Activated effector memory CD4-positive, alpha-beta T cell treated with Interleukin-2 at 50 U/mL for 16 hours (primary cell): ENCODE measurements around the gene PCGF1.
"Not testable (repeated sequence)": the region's sequence is repeated elsewhere in the genome, so short reads cannot be mapped to it uniquely, and the experiment has no call there.

ENCODE experiments used
- DNase-seq: peaks from one replicate; pipeline ENCODE4 v3.0.0-alpha.2; 2020

PCGF1 gene

DNA sequence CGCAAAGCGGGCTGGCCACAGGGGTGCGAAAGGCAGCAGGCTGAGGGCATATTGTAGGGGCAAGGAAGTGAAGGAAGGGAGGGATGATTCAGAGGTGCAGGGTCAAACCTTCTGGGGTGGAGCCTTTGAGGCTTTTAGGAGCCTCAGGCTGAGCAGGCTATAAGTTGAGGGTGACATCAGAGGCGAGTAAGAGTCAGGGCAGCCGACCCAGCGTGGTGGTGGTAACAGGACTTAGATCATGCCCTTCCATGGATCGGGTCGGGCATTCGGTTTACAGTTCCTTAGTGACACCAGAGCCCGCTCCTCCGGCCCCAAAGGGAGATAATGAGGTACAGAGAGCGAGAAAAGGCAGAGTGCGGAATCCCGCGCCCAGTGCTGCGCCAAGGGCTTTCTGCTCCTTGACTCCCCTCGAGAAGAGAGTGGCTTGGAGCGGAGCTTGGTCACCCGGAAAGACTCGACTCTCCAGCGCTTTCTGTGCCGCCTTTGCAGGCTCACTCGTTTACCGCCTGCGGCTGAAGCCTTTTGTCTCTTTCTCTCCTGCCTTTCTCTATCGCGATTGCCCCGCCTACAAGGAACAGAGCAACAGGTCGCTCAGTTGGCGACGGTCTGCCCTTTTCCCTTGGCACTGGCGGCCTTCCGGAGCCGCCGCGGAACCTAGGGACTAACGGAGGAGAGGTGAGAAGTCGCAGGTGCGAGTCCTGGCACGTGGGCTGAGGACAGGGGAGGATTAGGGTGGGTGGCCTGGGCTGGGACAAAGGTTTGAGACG lies 8.8 kb downstream of the PCGF1 start:
- DNase-seq = no peak

DNA sequence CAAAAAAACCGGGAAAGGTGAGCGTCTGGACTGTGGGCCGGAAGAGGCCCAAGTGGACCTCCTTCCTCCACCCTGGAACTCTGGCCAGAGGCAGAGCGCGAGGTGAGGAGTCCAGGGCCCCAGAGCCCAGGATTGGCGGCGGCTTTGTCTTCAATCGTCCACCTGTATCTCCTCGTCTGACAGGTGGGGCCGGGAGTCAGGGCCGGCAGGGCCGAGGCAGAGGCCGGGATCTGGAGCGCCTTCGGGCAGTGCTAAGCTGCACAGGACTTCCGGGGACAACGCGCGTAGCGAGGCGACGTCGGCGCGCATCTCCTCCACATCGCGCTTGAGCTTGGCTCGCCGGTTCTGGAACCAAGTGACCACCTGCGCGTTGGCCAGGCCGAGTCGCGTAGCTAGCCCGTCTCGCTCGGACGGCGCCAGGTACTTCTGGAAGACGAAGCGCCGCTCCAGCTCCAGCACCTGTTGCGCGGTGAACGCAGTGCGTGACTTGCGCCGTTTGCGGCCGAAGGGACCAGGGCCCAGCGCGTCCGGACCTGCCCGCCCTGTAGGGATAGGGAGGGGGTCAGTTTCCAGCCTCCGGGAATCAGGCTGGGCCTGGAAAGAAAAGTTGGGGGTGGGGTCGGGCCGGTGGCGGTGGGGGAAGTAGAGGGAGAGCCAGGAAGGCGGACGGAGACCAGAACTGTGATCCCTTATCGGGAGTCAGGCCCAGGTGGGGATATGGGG lies 9.6 kb downstream of the PCGF1 start:
- DNase-seq = no peak

DNA sequence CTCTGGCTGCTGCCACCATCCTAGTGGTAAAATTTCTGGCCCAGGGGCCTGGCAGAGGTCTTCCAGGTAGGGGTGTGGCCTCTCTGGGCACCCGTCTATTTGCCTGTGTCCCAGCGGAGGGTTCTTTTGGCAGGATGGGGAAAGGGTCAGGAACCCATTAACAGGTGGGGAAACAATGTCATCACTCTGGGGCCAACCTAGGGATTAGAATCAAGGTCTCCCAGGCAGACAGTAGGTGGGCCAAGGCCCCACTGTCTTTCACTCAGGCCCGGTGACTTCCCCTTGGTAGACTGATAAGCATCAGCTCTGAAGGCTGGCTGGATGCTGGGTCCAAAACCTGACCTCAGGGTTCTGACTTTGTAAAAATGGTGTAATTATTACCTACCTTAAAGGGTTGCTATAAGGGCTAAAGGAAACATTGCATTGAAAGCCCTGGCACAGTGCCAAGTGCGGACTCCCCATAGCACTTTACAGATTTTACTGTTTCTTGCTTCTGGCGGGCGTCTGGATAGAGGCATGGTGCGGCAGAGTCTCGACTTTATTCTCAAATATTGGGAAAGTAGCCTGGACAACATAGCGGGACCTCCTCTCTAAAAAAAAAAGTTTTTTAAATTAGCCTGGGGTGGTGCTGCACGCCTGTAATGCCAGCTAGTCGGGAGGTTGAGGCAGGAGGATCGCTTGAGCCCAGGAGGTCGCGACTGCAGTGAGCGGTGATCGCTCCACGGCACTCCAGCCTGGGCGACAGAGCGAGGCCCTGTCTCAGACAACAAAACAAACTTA lies 10.3 kb downstream of the PCGF1 start:
- DNase-seq = no peak

DNA sequence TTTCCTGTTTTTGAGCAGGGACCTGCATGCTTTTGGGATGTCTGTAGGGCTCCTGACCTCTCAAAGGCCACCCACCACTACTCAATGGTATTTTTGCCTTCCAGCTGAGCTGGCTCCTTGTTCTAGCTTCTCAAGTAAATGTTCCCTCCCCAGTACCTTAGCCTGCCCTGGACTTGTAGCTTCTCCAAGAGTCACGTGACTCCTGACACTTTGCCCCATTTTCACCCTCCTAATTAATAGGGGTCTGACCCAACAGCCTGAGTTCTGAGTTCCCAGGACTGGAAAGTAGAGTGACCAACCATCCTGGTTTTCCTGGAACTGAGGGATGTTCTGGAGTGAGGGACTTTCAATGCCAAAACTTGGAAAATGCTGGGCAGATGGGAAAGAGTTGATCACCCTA lies 12.1 kb downstream of the PCGF1 start:
- no peak for DNase-seq

DNA sequence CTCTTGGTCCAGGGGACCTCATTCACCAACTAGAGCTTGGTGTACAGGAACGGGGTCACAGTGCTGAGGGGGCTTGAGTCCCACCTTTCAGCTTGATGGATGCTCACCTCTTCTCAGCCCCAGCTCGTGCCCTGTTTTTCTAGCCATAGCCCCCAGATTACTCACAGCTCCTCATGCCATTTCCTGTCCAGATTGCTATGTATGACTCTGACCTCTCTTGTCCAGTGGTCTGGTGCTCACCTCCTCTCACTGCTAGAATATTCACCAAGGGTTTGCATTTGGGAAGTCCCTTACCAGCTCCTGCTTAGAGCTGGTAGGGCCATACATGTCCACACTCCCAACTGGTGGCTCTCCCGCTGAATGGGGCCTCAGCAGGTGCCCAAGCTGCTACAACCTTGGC lies 13.9 kb downstream of the PCGF1 start:
- DNase-seq = no peak

DNA sequence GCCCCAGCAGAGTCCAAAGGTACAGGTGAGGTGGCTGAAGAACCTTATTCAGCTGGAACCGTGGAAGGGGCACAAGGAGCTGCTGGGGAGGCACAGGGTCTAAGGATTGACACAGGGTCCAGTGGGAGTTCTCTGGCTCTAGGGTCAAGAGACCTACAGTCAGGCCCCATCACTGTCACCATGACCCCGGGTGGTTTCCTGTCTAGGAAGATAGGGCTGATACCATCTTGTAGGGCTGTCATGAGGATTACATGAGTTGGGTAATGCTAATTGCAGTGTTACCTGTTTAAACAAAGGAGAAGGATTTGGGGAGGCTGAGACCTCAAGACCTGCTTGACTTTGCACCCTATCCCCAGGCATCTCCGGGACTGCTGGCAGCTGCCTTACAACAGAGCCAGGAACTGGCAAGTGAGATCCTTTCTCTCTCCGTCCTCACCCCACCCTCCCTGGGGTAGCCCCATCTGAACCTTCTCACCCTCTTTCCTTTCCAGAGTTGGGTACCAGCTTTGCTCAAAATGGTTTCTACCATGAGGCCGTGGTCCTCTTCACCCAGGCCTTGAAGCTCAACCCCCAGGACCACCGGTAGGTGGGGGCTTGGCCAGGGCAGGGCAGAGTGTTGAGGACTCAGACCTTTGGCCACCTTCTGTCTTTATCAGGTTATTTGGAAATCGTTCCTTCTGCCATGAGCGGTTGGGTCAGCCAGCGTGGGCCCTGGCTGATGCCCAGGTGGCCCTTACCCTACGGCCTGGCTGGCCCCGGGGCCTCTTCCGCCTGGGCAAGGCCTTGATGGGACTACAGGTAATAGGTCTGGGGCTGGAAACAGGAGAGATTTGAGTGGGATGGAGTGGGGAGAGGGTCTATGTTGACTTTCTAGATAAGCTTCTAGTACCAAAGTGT lies 15.6 kb downstream of the PCGF1 start:
- no peak for DNase-seq

DNA sequence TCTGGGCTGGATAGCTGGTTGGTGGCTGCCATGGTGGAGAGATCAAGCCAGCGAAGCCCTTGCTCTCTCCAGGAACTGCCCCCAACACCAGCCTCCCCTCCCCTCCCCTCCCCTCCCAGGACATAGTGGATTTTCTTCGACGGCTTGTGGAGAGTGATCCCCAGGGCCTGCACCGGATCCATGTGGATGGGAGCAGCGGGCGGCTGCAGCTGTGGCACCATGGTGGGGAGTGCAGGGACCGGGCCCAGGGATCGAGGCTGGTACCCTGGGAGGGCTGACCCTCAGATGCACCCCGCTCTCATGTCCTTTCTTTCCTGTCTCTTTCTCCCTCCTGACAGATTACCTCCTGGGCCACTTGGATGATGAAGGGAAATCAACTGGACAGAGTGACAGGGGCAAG lies 17.6 kb downstream of the PCGF1 start:
- no peak for DNase-seq

DNA sequence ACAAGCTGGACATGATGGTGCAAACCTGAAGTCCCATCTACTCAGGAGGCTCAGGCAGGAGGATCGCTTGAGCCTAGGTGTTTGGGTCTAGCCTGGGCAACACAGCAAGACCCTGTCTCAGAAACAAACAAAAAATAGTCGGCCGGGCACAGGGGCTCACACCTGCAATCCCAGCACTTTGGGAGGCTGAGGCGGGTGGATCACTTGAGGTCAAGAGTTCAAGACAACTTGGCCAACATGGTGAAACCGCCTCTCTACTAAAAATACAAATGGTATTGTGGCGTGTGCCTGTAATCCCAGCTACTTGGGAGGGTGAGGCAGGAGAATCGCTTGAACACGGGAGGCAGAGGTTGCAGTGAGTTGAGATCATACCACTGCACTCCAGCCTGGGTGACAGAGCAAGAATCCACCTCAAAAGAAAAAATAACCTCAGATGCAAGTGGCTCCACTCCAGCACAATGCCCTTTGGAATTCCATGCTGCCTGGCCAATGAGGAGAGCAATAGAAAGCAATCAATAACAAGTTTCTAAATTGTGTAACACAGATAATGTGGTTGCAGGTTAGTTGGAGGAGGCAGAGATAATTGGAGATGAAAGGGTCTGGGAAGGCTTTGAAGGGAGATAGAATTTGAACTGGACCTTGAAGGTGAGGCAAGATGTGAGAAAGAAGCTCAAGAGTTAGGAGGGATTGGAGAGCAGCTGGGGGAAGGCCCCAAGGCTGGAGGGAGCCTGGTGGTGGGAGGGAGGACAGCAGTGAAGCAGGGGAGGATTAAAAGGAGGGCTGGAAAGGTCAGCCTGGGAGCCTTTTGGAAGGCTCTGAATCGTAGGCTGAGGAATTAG lies 18.6 kb downstream of the PCGF1 start:
- no peak for DNase-seq

DNA sequence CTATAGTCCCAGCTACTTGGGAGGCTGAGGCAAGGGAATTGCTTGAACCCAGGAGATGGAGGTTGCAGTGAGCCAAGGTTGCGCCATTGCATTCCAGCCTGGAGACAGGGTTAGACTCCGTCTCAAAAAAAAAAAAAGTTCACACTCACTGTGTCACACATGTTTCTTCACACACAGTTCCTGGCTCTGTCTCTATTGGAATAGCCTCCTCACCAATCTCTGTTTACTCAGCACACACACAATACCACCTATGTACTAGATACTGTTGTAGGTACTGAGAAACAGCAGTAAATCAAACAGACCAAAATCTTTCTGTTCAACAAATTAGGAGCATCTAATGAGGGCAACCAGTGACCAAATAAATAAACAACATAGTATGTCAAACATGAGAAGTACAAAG lies 21.4 kb downstream of the PCGF1 start:
- no peak for DNase-seq

DNA sequence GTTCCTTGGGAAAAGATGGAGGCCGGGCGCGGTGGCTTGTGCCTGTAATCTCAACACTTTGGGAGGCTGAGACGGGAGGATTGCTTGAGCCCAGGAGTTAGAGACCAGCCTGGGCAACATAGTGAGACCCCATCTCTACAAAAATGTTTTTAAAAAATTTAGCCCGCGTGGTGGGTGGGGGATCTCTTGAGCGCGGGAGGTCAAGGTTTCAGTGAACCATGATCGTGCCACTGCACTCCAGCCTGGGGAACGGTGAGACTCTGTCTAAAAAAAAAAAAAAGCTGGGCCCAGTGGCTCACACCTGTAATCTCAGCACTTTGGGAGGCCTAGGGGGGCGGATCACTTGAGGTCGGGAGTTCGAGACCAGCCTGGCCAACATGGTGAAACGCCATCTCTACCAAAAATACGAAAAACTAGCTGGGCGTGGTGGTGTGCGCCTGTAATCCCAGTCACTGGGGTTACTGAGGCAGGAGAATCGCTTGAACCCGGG lies 23.8 kb downstream of the PCGF1 start:
- DNase-seq = not testable (repeated sequence)

DNA sequence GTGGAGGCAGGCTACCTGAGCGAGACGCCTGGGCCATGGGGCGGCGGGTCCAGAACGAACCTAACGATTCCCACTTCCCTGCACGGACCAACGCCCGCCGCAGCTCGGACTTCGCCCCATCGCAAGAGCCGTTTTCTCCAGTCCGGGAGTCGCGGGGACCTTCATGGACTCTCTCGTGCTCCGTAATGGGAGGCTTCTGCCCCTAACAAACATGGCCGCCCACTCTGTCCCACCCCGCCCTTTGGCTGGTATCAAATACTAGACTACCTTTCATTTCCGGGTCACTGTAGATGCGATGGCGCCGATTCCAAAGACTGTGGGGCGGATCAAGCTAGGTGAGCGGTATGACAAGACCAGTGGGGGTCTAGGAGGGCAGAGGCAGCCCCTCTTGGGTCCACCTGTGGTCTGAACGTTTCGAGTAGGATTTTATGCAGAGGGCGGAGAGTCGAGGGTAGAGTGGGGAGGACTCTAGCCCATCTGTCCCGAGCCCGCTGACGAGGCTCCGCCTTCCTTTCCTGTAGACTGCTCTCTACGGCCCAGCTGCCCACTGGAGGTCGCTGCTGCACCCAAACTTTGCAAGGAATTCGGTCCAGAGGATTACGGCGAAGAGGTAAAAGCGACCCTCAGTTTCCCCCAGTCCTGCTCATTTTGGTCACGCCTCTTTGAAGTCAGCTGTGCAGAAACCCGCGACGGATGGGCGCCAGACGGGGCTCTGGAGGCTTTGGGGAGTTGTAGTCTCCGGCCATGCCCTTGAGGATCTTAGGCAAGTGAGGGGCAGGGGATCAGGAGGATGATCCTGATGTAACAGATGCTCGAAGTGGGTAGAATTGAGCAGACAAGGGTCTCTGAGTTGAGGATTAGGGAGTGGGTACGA lies 24.5 kb downstream of the PCGF1 start, which contains the start of the genes CCDC142 and TTC31:
Gene CCDC142 (minus strand): TSS at position 198 of the 874 bp plus-strand sequence. CDS start 161 bp downstream, at position 37.
Gene TTC31 (plus strand): TSS at position 281 of the 874 bp plus-strand sequence. CDS start 15 bp downstream, at position 296.
- peak; percentile 87 for DNase-seq

DNA sequence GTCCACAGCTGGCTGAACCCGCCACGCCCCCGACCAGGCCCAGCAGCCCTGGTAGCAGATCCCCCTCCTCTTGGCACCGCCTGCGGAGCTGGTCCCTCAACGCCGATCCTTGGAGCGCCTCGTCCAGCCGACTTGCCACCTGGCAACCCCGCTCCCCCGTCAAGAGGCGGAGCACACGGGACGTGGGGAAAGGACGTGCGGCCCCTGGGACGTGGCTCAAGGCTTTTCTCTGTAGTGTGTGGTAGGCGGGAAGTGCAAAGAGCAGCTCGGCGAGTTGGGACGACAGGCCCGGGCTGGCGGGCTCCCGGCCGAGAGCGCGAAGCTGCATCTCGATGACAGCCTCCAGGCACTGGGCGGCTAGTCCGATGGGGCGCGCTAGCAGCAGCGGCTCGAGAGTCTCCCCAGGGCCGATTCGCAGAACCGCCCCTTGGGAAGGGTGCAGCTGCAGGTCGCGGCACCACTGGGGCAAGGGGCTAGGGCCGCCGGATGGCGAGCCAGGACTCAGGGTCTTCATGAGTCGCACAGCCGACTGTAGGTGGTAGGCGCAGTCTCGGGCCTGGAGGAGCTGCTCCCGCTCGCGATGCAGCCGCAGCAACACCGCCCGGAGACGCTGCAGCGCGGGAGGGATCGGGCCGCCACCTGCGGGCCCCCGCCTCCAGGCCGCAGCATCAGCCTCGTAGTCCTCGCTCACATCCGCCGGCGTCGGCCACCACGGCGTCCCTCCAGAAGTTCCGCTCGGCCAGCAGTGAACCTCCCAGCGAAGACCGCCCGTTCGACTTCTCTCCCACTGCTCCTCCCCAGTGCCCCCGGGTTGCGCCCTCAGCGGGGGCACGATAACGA lies 25.3 kb downstream of the PCGF1 start:
- no peak for DNase-seq

DNA sequence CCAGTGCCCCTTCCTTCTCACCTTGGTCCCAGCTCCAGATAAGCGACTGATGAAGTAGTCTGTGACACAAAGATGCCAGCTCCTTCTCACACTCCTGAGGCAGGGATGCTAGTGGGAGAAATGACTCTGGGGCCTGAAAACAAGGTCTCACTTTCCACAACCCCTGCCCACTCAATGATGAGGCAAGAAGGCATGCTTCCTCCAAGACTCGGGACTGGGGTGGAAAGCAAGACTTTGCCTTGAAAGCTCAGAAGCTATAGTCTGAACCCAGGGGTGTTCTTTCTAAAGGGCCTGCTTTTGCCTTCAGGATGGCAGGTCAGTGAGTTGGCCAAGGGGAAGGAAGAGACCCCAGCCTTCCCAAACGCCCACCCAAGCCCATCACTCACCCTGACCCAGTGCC lies 26.1 kb downstream of the PCGF1 start:
- no peak for DNase-seq

DNA sequence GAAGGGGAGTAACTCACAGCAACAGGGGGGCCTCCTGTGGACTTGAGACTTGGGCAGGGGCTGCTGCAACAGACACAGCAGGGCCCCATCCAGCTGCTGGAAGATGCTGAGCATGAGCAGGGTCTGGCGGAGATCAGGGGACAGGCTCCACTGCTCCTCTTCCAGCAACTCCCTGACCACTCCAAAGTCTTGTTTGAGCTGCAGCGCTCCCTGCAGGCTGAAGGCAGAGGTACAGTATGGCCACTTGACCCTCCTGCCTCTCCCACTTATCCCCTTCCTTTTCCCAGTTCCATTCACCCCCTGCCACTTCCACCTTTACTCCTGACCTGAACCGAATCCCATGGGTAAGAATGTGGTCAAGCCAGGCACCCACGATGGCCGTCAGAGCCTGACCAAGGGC lies 32.6 kb downstream of the PCGF1 start:
- no peak for DNase-seq

DNA sequence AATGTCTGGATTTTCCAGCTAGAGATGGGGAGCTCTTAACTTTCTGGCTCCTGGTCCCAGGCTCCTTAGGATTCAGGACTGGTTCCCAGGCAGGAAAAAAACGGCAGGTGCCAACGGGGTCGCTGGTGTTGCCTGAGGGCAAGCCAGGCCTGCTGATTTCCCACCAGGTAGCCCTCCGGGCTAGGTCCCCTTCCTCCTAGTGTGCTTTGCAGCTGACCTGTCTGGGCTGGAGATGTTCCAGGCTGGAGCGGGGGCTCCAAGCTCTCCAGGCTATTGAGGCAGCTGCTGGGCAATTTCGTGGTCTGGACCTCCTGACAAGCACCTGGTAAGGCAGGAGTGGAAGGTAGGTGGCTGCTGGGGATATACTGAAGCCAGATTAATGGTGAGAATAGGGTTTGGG lies 33.0 kb downstream of the PCGF1 start:
- DNase-seq = no peak

DNA sequence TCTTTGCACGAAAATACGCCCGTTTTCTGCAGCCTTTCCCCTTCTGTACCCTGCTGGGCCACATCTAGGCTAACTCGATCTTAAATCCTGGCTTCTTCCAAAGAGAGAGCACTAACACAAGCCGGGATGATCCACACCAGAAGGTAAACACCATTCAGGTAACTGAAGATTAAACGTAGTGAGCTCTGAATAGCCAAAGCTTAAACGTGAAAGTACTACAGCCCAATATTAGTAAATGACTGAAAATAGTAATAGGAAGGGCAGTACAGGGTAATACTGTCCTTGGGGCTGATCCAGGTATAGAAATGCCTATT lies 34.6 kb downstream of the PCGF1 start:
- DNase-seq = no peak

DNA sequence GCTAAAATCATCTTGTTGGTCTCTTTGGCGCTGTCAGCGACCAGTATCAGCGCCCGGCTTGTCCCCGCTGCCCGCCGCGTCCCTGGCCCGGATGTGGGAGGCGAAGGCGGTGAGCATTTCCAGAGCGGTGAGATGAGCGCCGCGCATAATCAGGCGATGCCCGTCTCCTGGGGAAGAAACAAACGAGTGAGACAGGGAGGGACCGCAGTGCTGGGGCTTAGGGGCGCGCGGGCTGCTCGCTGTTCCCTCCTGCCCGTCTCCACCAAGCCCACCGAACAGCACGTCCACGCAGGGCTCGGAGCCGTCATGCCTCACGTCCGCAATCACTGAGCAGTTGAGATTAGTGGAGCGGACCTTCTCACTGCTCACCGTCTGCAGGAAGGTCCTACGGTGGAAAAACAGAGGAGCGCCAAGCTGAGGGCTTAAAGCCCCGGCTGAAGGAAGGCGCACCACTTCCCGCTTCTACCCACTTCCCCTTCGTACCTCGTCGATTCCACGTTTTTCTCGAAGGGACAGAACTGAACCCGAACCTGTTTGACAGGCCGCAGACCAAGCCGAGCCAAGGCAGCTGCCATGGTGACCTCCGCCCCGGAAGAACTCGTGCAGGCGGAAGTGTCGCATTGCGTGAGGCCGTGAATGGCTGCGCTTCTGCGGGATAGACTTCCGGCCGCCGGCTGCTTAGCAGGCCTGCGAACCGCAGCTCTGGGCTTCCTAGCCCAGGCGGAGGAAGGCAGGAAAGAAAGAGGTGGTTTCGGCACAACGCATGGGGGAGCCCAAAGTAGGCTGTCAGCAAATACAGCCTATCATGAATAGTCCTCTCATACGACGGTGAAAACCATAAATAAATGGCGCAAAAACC lies 35.2 kb downstream of the PCGF1 start, which contains the start of gene MRPL53:
Gene MRPL53 (minus strand): TSS at position 595 of the 859 bp plus-strand sequence. CDS start 20 bp downstream, at position 575.
- DNase-seq = peak; percentile 93
